22Rv1 (cell line): ENCODE data around the gene ATXN2L.

ENCODE experiments used
- ZFX ChIP-seq: fragments of 450-650 bp; IDR thresholded peaks from 2 replicates; pipeline ENCODE4 v1.6.1; 2017; ENCODE audit warnings: antibody characterized with exemption, borderline replicate concordance
- TF ChIP-seq, protein P1 (sequence below): fragments of 450-650 bp; IDR thresholded peaks from 2 replicates; pipeline ENCODE4 v1.5.1; 2017; ENCODE audit warnings: mild to moderate bottlenecking

GRCh38 chr16:28882551-28883160, 59.9 kb downstream of the ATXN2L start:
- TF ChIP-seq, protein P1, sequence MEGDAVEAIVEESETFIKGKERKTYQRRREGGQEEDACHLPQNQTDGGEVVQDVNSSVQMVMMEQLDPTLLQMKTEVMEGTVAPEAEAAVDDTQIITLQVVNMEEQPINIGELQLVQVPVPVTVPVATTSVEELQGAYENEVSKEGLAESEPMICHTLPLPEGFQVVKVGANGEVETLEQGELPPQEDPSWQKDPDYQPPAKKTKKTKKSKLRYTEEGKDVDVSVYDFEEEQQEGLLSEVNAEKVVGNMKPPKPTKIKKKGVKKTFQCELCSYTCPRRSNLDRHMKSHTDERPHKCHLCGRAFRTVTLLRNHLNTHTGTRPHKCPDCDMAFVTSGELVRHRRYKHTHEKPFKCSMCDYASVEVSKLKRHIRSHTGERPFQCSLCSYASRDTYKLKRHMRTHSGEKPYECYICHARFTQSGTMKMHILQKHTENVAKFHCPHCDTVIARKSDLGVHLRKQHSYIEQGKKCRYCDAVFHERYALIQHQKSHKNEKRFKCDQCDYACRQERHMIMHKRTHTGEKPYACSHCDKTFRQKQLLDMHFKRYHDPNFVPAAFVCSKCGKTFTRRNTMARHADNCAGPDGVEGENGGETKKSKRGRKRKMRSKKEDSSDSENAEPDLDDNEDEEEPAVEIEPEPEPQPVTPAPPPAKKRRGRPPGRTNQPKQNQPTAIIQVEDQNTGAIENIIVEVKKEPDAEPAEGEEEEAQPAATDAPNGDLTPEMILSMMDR = no peak
- no peak for TF ChIP-seq ZFX
